K562 (cell line): Measurements from ENCODE around the gene TRIP10. TPM values are rescaled to one million over a fixed set of nuclear protein-coding genes. Genes with fewer than 3 reads are reported as not detected.

ENCODE experiments used
- ATF7 ChIP-seq: fragments of 450-650 bp; IDR thresholded peaks from 2 replicates; pipeline ENCODE4 v1.7.1; 2014; ENCODE audit warnings: mild to moderate bottlenecking, moderate library complexity
- EWSR1 ChIP-seq: fragments of 450-650 bp; IDR thresholded peaks from 2 replicates; pipeline ENCODE4 v1.6.1; 2018; ENCODE audit warnings: borderline replicate concordance, mild to moderate bottlenecking, low read depth, moderate library complexity; ENCODE audit not compliant: partially characterized antibody
- FOS ChIP-seq: IDR thresholded peaks from 3 replicates; pipeline ENCODE4 v1.6.1; 2011; ENCODE audit not compliant: insufficient read length; ENCODE audit errors: extremely low read depth
- FOXA3 ChIP-seq, 2 experiments: fragments of 450-650 bp in 1 of 2; sonication (generic) in 1 of 2; formaldehyde crosslinking; IDR thresholded peaks in 1 of 2; conservative IDR thresholded peaks in 1 of 2; 2 replicates each; pipeline versions ENCODE4 v1.4.0 to v1.8.0; 2020 to 2022; ENCODE audit warnings: mild to moderate bottlenecking in 2 of 2, missing genetic modification reagents in 1 of 2
- FOXP1 ChIP-seq: sonication (generic); formaldehyde crosslinking; IDR thresholded peaks from 2 replicates; pipeline ENCODE4 v1.8.0; 2022; ENCODE audit warnings: mild to moderate bottlenecking, missing genetic modification reagents
- GABPA ChIP-seq: fragments of 200-800 bp; sonication (Bioruptor generic); conservative IDR thresholded peaks from 2 replicates; pipeline ENCODE4 v1.6.1; 2016; ENCODE audit warnings: low read depth, missing genetic modification characterization, missing compliant biosample characterization
- GTF2F1 ChIP-seq: IDR thresholded peaks from 2 replicates; pipeline ENCODE4 v1.6.1; 2011; ENCODE audit warnings: low read depth, low read length, improper control_type of control experiment
- JUN ChIP-seq, 2 experiments: sonication (generic) in 1 of 2; formaldehyde crosslinking in 1 of 2; IDR thresholded peaks; 2 replicates each; pipeline versions ENCODE4 v1.6.1 to v1.8.0; 2012 to 2022; ENCODE audit warnings: borderline replicate concordance in 2 of 2, mild to moderate bottlenecking in 2 of 2, improper control_type of control experiment in 1 of 2, low read depth in 1 of 2, low read length in 1 of 2, missing genetic modification reagents in 1 of 2
- KAT2B ChIP-seq: IDR thresholded peaks from one replicate; pipeline ENCODE4 v1.6.1; 2012; ENCODE audit warnings: low read depth, mild to moderate bottlenecking, control low read depth, inconsistent platforms, low read length, moderate library complexity
- MEF2A ChIP-seq: IDR thresholded peaks from 2 replicates; pipeline ENCODE4 v1.6.1; 2011; ENCODE audit warnings: low read depth, mild to moderate bottlenecking, low read length, moderate library complexity; ENCODE audit not compliant: control insufficient read depth
- SREBF2 ChIP-seq: sonication (generic); formaldehyde crosslinking; IDR thresholded peaks from 2 replicates; pipeline ENCODE4 v1.4.0; 2020; ENCODE audit warnings: mild to moderate bottlenecking, missing genetic modification reagents
- XRCC5 ChIP-seq: fragments of 200-400 bp; formaldehyde crosslinking; IDR thresholded peaks from 2 replicates; pipeline ENCODE4 v1.6.1; 2017; ENCODE audit warnings: low read depth, mild to moderate bottlenecking, low read length
- ZC3H4 ChIP-seq: sonication (generic); formaldehyde crosslinking; IDR thresholded peaks from 2 replicates; pipeline ENCODE4 v1.9.0; 2021; ENCODE audit warnings: missing genetic modification reagents, borderline replicate concordance
- ZKSCAN3 ChIP-seq: fragments of 250-450 bp; sonication (Bioruptor Pico); IDR thresholded peaks from 2 replicates; pipeline ENCODE4 v1.4.0; 2020
- ZNF124 ChIP-seq: sonication (generic); formaldehyde crosslinking; IDR thresholded peaks from 2 replicates; pipeline ENCODE4 v1.8.1; 2022; ENCODE audit warnings: missing genetic modification reagents
- polyA plus RNA-seq, 8 experiments: library from polyadenylated mRNA; depleted of rRNA in 4 of 8; stranded (reverse) in 5 of 8; unstranded in 3 of 8; fragments of >200 nt; fragmentation: Nextera tagmentation in 2 of 8; fragmentation: Illumina TruSeq in 1 of 8; extraction: Ambion mirVana in 2 of 8; extraction: Trizol in 1 of 8; gene quantifications; 2 replicates each; pipeline versions ENCODE4 v1.2.1 to v1.2.3, GENCODE V29; 2011 to 2014; ENCODE audit warnings: inconsistent platforms in 1 of 8, missing spikeins in 1 of 8
- total RNA-seq, 7 experiments: library from RNA; depleted of rRNA in 6 of 7; stranded (reverse); fragments of >200 nt in 6 of 7; fragmentation: Illumina TruSeq in 2 of 7; extraction: Trizol in 2 of 7; gene quantifications; 2 replicates each; pipeline versions ENCODE4 v1.2.1 to v1.2.3, GENCODE V29; 2011 to 2021; ENCODE audit warnings: low replicate concordance in 1 of 7
- TF ChIP-seq, protein P1 (sequence below): fragments of 200-800 bp; sonication (Bioruptor generic); IDR thresholded peaks from 2 replicates; pipeline ENCODE4 v1.6.1; 2017; ENCODE audit warnings: missing genetic modification characterization, missing compliant biosample characterization
- TF ChIP-seq, protein P2 (sequence below): fragments of 450-650 bp; IDR thresholded peaks from 2 replicates; pipeline ENCODE4 v1.6.1; 2016; ENCODE audit warnings: antibody characterized with exemption
- TF ChIP-seq, protein P3 (sequence below), 2 experiments: fragments of 200-800 bp in 1 of 2; sonication (Bioruptor generic) in 1 of 2; sonication (generic) in 1 of 2; formaldehyde crosslinking in 1 of 2; IDR thresholded peaks in 1 of 2; conservative IDR thresholded peaks in 1 of 2; 2 replicates each; pipeline versions ENCODE4 v1.5.0 to v1.6.1; 2016 to 2020; ENCODE audit warnings: missing compliant biosample characterization in 1 of 2, missing genetic modification characterization in 1 of 2, missing genetic modification reagents in 1 of 2
- TF ChIP-seq, protein P4 (sequence below): IDR thresholded peaks from 2 replicates; pipeline ENCODE4 v1.6.1; 2011; ENCODE audit not compliant: insufficient read length; ENCODE audit errors: extremely low read depth

Gene TRIP10
- total and polyA plus RNA-seq, 9 of the 15 experiments (the other 6 are each of a cell fraction or from before 2014, with no cell fraction given), result 1.2 to 66.8 (median 36.1) TPM

DNA sequence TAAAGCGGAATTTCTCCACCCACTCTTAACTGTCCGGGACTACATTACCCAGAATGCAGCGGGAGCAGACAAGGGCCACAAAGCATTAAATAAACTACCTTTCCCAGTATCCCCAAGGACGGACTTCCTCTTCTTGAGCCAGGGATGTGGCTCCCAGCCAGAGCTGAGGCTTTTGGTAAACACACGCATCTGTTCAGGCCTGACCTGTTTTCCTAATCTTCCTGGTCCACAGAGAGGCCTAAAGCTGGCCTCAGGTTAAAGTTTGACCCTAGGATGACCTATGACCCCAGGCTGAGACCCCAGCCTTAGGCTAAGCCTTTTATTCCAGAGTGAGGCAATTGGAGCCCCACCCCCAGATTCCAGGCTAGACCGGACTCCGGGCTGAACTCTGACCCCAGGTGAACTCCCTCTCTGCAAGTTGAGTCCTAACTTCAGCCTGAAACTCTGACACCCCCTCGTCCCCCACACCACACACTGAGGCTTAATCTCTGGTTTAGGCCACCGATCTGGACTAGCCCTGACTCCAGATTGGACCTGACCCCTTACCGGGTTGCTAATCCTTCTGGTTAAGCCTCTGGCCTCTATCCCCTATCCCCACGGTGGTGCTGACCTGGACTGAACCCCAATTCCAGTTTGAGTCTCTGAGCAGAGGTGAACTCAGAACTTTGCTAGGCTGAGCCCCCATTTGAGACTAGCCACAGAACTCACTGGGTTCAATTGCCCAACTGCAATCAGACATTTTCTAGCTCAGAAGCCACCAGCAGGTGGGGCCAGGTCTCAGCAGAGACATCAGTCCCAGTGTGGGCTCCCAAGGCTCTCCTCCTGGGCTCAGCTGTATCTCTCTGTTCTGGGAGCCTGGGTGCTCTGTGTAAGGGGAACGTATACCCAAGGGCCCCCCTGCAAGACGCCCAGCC, 1.4 kb upstream of the TRIP10 start (continued):
- TF ChIP-seq, protein P1, sequence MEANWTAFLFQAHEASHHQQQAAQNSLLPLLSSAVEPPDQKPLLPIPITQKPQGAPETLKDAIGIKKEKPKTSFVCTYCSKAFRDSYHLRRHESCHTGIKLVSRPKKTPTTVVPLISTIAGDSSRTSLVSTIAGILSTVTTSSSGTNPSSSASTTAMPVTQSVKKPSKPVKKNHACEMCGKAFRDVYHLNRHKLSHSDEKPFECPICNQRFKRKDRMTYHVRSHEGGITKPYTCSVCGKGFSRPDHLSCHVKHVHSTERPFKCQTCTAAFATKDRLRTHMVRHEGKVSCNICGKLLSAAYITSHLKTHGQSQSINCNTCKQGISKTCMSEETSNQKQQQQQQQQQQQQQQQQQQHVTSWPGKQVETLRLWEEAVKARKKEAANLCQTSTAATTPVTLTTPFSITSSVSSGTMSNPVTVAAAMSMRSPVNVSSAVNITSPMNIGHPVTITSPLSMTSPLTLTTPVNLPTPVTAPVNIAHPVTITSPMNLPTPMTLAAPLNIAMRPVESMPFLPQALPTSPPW (CRISPR knock-in tag), result no peak
- TF ChIP-seq ATF7 (no peak), GTF2F1 (no peak), FOXP1 (CRISPR knock-in tag) (peak; percentile 85; the same call in 1 of the 2 replicates), JUN (IDR thresholded peaks at IDR 0.05; ENCODE audit: borderline replicate concordance, low read depth, low read length) (no peak), JUN (CRISPR knock-in tag; IDR thresholded peaks at IDR 0.05; ENCODE audit: borderline replicate concordance) (no peak), ZC3H4 (CRISPR knock-in tag) (no peak), GABPA (tag) (peak; percentile 96), XRCC5 (0 out of 2 replicates have a peak, but pooled peaks have one; percentile 70), ZKSCAN3 (peak; percentile 92), FOS (no peak), MEF2A (no peak), KAT2B (no peak), ZNF124 (CRISPR knock-in tag) (no peak), EWSR1 (no peak), FOXA3 (CRISPR knock-in tag; conservative IDR thresholded peaks at IDR 0.05 in 1 of 2, IDR thresholded peaks at IDR 0.05 in 1 of 2) (peak; percentile 65 to 89), SREBF2 (CRISPR knock-in tag) (no peak)
- TF ChIP-seq, protein P2, sequence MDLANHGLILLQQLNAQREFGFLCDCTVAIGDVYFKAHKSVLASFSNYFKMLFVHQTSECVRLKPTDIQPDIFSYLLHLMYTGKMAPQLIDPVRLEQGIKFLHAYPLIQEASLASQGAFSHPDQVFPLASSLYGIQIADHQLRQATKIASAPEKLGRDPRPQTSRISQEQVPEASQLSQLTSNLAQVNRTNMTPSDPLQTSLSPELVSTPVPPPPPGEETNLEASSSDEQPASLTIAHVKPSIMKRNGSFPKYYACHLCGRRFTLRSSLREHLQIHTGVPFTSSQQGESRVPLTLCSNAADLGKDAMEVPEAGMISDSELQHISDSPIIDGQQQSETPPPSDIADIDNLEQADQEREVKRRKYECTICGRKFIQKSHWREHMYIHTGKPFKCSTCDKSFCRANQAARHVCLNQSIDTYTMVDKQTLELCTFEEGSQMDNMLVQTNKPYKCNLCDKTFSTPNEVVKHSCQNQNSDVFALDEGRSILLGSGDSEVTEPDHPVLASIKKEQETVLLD, result no peak
- TF ChIP-seq, protein P3, sequence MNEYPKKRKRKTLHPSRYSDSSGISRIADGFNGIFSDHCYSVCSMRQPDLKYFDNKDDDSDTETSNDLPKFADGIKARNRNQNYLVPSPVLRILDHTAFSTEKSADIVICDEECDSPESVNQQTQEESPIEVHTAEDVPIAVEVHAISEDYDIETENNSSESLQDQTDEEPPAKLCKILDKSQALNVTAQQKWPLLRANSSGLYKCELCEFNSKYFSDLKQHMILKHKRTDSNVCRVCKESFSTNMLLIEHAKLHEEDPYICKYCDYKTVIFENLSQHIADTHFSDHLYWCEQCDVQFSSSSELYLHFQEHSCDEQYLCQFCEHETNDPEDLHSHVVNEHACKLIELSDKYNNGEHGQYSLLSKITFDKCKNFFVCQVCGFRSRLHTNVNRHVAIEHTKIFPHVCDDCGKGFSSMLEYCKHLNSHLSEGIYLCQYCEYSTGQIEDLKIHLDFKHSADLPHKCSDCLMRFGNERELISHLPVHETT (CRISPR knock-in tag; conservative IDR thresholded peaks at IDR 0.05 in 1 of 2, IDR thresholded peaks at IDR 0.05 in 1 of 2), result no peak; a peak in 2 of 4 replicates
- TF ChIP-seq, protein P4, sequence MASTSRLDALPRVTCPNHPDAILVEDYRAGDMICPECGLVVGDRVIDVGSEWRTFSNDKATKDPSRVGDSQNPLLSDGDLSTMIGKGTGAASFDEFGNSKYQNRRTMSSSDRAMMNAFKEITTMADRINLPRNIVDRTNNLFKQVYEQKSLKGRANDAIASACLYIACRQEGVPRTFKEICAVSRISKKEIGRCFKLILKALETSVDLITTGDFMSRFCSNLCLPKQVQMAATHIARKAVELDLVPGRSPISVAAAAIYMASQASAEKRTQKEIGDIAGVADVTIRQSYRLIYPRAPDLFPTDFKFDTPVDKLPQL, result no peak
